HCT116 (cell line): Measurements from ENCODE around the gene HHIPL2. TPM values are rescaled to one million over a fixed set of nuclear protein-coding genes. Genes with fewer than 3 reads are reported as not detected.

Experiments used
- ATAC-seq: fragments of 200-7000 bp; cut with Tn5 transposase; 2 replicates; pipeline ENCODE4 v1.9.1; 2020; ENCODE audit warnings: mild to moderate bottlenecking, moderate library complexity
- Bru-seq: library from RNA; stranded (reverse); fragments of 400-500 nt; gene quantifications from one replicate; lab custom pipeline; 2021; lab: Mats Ljungman, UMichigan
- BruChase-seq, 2 experiments: library from RNA; stranded (reverse); fragments of 400-500 nt; gene quantifications; one replicate each; lab custom pipeline; 2021; lab: Mats Ljungman, UMichigan
- BruUV-seq: library from RNA; stranded (reverse); fragments of 400-500 nt; replicated peaks from 2 replicates; lab custom pipeline; 2021; lab: Mats Ljungman, UMichigan
- CTCF ChIA-PET: fragments of 300-600 bp; sonication (Branson Sonifier 250); formaldehyde crosslinking; loops from one replicate; lab custom pipeline; 2021; ENCODE audit warnings: antibody characterized with exemption; lab: Charles Lee
- POLR2A ChIA-PET: fragments of 300-600, 350-600 bp; sonication (Branson Sonifier 250); formaldehyde crosslinking; loops from one replicate; lab custom pipeline; 2021; ENCODE audit warnings: antibody characterized with exemption; lab: Charles Lee
- RAD21 ChIA-PET, 2 experiments: fragments of 300-600 bp; sonication (Branson Sonifier 250); formaldehyde crosslinking; loops; one replicate each; lab custom pipeline; 2023; ENCODE audit warnings: low total read pairs in 2 of 2; ENCODE audit not compliant: uncharacterized antibody in 2 of 2, unreplicated experiment in 2 of 2, low non-redundant PET in 1 of 2; lab: Charles Lee
- DNase-seq: peaks from one replicate; pipeline ENCODE4 v3.0.0-alpha.2; 2010; ENCODE audit warnings: low read depth, low spot score
- H2AFZ ChIP-seq: fragments of 200-600 bp; shearing (Covaris generic), sonication (generic); 2 replicates; pipeline ENCODE4 v1.6.1; 2017; ENCODE audit warnings: low read depth, mixed run types, mixed read lengths, antibody characterized with exemption, low read length; ENCODE audit not compliant: poor library complexity, severe bottlenecking
- H3K27ac ChIP-seq: 2 replicates; pipeline ENCODE4 v1.5.1; 2012; ENCODE audit warnings: low read depth, low read length
- H3K27me3 ChIP-seq: fragments of 200-600 bp; sonication (generic); 2 replicates; pipeline ENCODE4 v1.6.1; 2016; ENCODE audit warnings: mixed run types, low read length, mixed read lengths; ENCODE audit not compliant: insufficient read depth
- H3K36me3 ChIP-seq, 2 experiments: fragments of 200-500 bp in 1 of 2; fragments of 200-600 bp in 1 of 2; sonication (Bioruptor generic) in 1 of 2; sonication (generic) in 1 of 2; 2 replicates each; pipeline versions ENCODE4 v1.5.1 to v1.6.1; 2014 to 2016; ENCODE audit warnings: low read length in 2 of 2, inconsistent platforms in 1 of 2, mixed read lengths in 1 of 2, mixed run types in 1 of 2; ENCODE audit not compliant: insufficient read depth in 2 of 2, control insufficient read depth in 1 of 2
- H3K4me1 ChIP-seq, 2 experiments: fragments of 200-600 bp in 1 of 2; sonication (generic) in 1 of 2; 2 replicates each; pipeline versions ENCODE4 v1.5.1 to v1.6.1; 2012 to 2017; ENCODE audit warnings: low read length in 2 of 2, inconsistent platforms in 1 of 2, mild to moderate bottlenecking in 1 of 2, mixed read lengths in 1 of 2, mixed run types in 1 of 2, moderate library complexity in 1 of 2; ENCODE audit not compliant: insufficient read depth in 2 of 2, control insufficient read depth in 1 of 2
- H3K4me2 ChIP-seq: fragments of 200-600 bp; sonication (generic); 2 replicates; pipeline ENCODE4 v1.6.1; 2017; ENCODE audit warnings: mixed run types, low read length, mixed read lengths
- H3K4me3 ChIP-seq, 2 experiments: fragments of 200-600 bp in 1 of 2; sonication (generic) in 1 of 2; replicated peaks in 1 of 2; 2 replicates each; pipeline ENCODE4 v1.5.1; 2011 to 2016; ENCODE audit warnings: low read length in 2 of 2, control low read depth in 1 of 2, low read depth in 1 of 2, mild to moderate bottlenecking in 1 of 2, mixed read lengths in 1 of 2, mixed run types in 1 of 2
- H3K79me2 ChIP-seq: fragments of 200-600 bp; sonication (generic); 2 replicates; pipeline ENCODE4 v1.6.1; 2017; ENCODE audit warnings: mild to moderate bottlenecking, mixed run types, low read length, moderate library complexity, mixed read lengths; ENCODE audit not compliant: insufficient read depth
- H3K9ac ChIP-seq: fragments of 200-600 bp; sonication (generic); 2 replicates; pipeline ENCODE4 v1.6.1; 2016; ENCODE audit warnings: low read length, mixed read lengths
- H3K9me2 ChIP-seq: fragments of 200-600 bp; sonication (generic), shearing (Covaris generic); 2 replicates; pipeline ENCODE4 v1.6.1; 2017; ENCODE audit warnings: mixed run types, mild to moderate bottlenecking, moderate library complexity; ENCODE audit not compliant: insufficient read depth
- H3K9me3 ChIP-seq, 2 experiments: fragments of 200-500 bp in 1 of 2; fragments of 200-600 bp in 1 of 2; sonication (Bioruptor generic) in 1 of 2; sonication (generic) in 1 of 2; 2 replicates each; pipeline ENCODE4 v1.6.1; 2014 to 2017; ENCODE audit warnings: low read length in 2 of 2, mixed read lengths in 2 of 2, inconsistent platforms in 1 of 2, low read depth in 1 of 2, mild to moderate bottlenecking in 1 of 2, mixed run types in 1 of 2, moderate library complexity in 1 of 2; ENCODE audit not compliant: control insufficient read depth in 1 of 2, insufficient read depth in 1 of 2
- H4K20me1 ChIP-seq: fragments of 200-600 bp; sonication (generic), shearing (Covaris generic); 2 replicates; pipeline ENCODE4 v1.6.1; 2017; ENCODE audit warnings: mixed run types, mild to moderate bottlenecking, moderate library complexity; ENCODE audit not compliant: insufficient read depth
- EZH2 ChIP-seq: fragments of 200-600 bp; sonication (generic); IDR thresholded peaks from 2 replicates; pipeline ENCODE4 v1.6.1; 2017; ENCODE audit warnings: antibody characterized with exemption, mixed run types
- MAX ChIP-seq: IDR thresholded peaks from 2 replicates; pipeline ENCODE4 v1.6.1; 2012
- ZNF274 ChIP-seq: fragments of 200-500 bp; sonication (Bioruptor generic); IDR thresholded peaks from 2 replicates; pipeline ENCODE4 v1.6.1; 2014; ENCODE audit warnings: mild to moderate bottlenecking, low read depth, low read length, inconsistent platforms
- intact Hi-C: fragments of 100-400 bp; cut with micrococcal nuclease; formaldehyde crosslinking; loops from 2 replicates; pipeline ENCODE4 v1.10.0; 2022
- long read RNA-seq: library from polyadenylated mRNA; unstranded; transcript quantifications from one replicate; pipeline ENCODE4 v2.0.0, GENCODE V29; 2021; ENCODE audit not compliant: unreplicated experiment
- polyA plus RNA-seq: library from polyadenylated mRNA; unstranded; fragments of >200 nt; gene quantifications from 2 replicates; pipeline ENCODE4 v1.2.1, GENCODE V29; 2012; ENCODE audit warnings: missing spikeins
- total RNA-seq: library from RNA; stranded (reverse); gene quantifications from one replicate; pipeline ENCODE4 v1.2.1, GENCODE V29; 2021; ENCODE audit not compliant: unreplicated experiment

HHIPL2 gene
- total RNA-seq (0.27 TPM), Bru-seq, nascent RNA (percentile 21 among the genes with signal in this experiment), BruChase-seq, experiment 1, labeled RNA remaining after a 6-hour chase (percentile 32 among the genes with signal in this experiment), BruChase-seq, experiment 2, labeled RNA remaining after a 2-hour chase (percentile 27 among the genes with signal in this experiment)
- polyA plus RNA-seq, result 0.07 and 0.09 TPM in 2 replicates
- long read RNA-seq, result 0 reads

- intact Hi-C loops, result no loop called here
- RAD21 ChIA-PET, result no interaction called here
Measured at GRCh38 chr1:222547944-222548671, at the start of gene HHIPL2. Gene HHIPL2 (minus strand): TSS chr1:222548104. CDS start chr1:222548044, 60 bp downstream.

DNA sequence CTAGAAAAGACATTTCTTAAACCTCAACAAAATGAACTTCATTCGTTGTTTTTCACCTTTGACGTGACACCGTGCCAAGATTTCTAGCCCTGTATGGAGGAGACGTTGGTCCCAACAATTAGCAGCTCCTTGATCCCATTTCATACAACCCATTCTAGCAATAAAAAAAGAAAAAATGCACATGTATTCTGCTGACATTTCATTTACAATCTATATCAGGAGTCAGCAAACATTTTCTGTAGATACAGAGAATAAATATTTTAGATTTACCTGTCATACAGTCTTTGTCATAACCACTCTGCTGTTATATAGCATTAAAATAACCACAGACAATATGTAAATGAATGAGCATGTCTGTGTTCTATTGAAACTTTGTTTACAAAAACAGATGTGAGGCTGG is 48.8 kb upstream of the HHIPL2 start:
- no peak overlapping the region for H3K4me3 ChIP-seq
- H3K9me2 ChIP-seq, result no peaks in the 10 kb centered on the region
- ATAC-seq, result no peak
- no peak overlapping the region for H3K9ac ChIP-seq
- ChIA-PET CTCF (no interaction called here), RAD21 (no interaction called here), POLR2A (no interaction called here)
- no peaks in the 10 kb centered on the region for H4K20me1 ChIP-seq
- H3K9me3 ChIP-seq, result no peaks in the 10 kb centered on the region
- intact Hi-C loops, result no loop called here
- no peak for DNase-seq
- no peak overlapping the region for H3K27ac ChIP-seq
- H3K4me1 ChIP-seq, result no peaks in the 10 kb centered on the region
- no peaks in the 10 kb centered on the region for H3K36me3 ChIP-seq
- no peak overlapping the region for H2AFZ ChIP-seq
- no peak for TF ChIP-seq EZH2
- no peak for TF ChIP-seq MAX
- BruUV-seq, result no TSS peak
- H3K4me2 ChIP-seq, result no peak overlapping the region
- H3K79me2 ChIP-seq, result no peaks in the 10 kb centered on the region
- H3K27me3 ChIP-seq, result no peaks in the 10 kb centered on the region

More at GRCh38 chr1:222547944-222548671, at the start of gene HHIPL2:
- no TSS peak for BruUV-seq
- TF ChIP-seq ZNF274, result no peak
- Histone ChIP-seq H3K4me3 (no peak within 1 kb of the TSS), H3K9me3 (no peaks in the 10 kb centered on the region), H3K27me3 (no peaks in the 10 kb centered on the region), H3K27ac (no peak within 1 kb of the TSS), H3K9me2 (no peaks in the 10 kb centered on the region), H3K4me2 (no peak within 1 kb of the TSS), H3K4me1 (no peaks in the 10 kb centered on the region), H2AFZ (no peak within 1 kb of the TSS), H3K9ac (no peak within 1 kb of the TSS), H3K36me3 (no peaks in the 10 kb centered on the region), H3K79me2 (no peaks in the 10 kb centered on the region), H4K20me1 (no peaks in the 10 kb centered on the region)
- CTCF ChIA-PET, result no interaction called here
- no peak for DNase-seq
- 0 out of 2 replicates have a peak, but pooled peaks have one; percentile 34 for ATAC-seq
- POLR2A ChIA-PET, result no interaction called here
